GM12864 (cell line): ENCODE measurements around the gene ZNF766.

Experiments used
- DNase-seq: peaks from one replicate; pipeline ENCODE4 v3.0.0-alpha.2; 2011; ENCODE audit warnings: low read depth
- H3K4me3 ChIP-seq: 2 replicates; pipeline ENCODE4 v1.5.1; 2011; ENCODE audit warnings: mild to moderate bottlenecking, low read depth, low read length, control low read depth
- TF ChIP-seq, protein P1 (sequence below): IDR thresholded peaks from 2 replicates; pipeline ENCODE4 v1.5.1; 2011; ENCODE audit warnings: low read depth, mild to moderate bottlenecking, moderate library complexity, low read length, control low read depth, inconsistent platforms; ENCODE audit errors: missing control alignments

The ZNF766 gene

DNA sequence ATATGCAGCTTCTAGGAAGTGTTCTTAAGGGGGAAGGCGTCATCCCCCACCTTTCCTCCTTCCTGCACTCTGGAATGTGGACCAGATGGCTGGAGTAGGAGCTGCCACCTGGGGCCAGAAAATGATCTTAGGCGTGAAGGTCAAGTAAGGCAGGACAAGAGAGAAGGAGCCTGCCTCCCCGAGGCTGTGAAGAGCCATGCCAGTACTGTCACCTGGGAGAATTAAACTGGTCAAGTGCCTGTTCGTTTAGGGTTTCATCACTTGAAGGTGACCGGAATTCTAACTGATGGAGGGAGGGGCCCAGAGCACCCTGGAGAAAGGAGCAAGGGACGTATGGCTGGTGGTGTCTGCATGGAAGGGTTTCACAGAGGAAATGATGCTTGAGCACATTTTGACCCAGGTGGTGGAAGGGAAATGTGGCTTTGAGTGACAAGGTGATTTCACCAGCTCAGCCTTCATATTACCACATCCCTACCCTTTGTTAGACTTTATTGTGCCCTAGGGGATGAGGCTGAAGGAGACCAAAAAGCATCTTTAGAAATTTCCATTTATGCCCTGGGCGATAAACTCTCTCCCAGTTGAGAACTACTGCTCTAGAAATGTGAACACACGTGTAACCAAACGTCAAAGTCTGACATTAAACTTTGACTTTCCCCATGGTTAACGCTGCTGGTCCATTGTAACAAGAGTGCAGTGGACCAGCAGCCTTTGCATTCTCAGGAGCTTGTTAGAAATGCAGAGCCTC, 42.0 kb upstream of the ZNF766 start:
- TF ChIP-seq, protein P1, sequence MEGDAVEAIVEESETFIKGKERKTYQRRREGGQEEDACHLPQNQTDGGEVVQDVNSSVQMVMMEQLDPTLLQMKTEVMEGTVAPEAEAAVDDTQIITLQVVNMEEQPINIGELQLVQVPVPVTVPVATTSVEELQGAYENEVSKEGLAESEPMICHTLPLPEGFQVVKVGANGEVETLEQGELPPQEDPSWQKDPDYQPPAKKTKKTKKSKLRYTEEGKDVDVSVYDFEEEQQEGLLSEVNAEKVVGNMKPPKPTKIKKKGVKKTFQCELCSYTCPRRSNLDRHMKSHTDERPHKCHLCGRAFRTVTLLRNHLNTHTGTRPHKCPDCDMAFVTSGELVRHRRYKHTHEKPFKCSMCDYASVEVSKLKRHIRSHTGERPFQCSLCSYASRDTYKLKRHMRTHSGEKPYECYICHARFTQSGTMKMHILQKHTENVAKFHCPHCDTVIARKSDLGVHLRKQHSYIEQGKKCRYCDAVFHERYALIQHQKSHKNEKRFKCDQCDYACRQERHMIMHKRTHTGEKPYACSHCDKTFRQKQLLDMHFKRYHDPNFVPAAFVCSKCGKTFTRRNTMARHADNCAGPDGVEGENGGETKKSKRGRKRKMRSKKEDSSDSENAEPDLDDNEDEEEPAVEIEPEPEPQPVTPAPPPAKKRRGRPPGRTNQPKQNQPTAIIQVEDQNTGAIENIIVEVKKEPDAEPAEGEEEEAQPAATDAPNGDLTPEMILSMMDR, result no peak
- H3K4me3 ChIP-seq, result no peak overlapping the region
- no peak for DNase-seq

- DNase-seq, result no peak
- H3K4me3 ChIP-seq, result no peak overlapping the region
- TF ChIP-seq, protein P1, result no peak
Observed at GRCh38 chr19:52227980-52228379, 41.4 kb upstream of the ZNF766 start.

DNA sequence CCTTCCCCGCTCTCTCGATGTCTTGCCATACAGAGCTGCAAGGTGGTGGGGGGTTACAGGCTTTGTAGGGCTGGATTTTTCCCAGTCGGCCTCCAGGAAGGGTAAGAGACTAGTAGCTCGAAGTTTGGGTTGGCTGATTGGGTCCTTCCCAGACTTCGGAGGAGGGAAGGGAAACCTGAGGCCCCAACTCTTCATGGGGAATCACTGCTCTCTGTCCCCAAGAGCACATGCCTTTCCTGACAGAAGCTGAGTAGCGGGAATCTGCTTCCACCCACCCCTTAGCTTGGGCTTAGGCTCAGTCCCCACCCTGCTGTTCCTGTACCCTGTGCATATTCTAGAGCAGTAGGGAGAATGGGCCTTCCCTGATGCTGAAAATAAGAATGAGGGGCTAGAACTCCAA, 39.9 kb upstream of the ZNF766 start:
- no peak for DNase-seq
- TF ChIP-seq, protein P1, result no peak
- H3K4me3 ChIP-seq, result no peak overlapping the region

DNA sequence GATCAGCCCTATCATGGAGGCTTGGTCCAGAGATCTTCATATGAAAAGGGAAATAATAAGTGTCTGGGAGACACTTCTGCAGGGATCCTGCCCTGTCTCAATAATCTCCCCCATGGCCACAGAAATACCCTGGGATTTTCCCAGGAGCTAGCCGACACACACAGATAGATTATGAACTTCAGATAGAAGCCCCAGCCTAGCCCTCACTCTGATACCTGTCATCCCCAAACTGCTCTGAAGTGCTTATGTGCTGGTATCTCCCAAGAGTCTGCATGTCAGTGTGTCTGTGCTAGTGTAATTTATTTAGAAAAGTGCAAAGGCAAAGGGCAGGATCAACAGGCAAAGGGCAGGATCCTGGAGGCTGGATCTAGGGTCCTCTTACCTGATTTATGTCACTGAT, 38.7 kb upstream of the ZNF766 start:
- no peak overlapping the region for H3K4me3 ChIP-seq
- no peak for DNase-seq
- TF ChIP-seq, protein P1, result no peak

DNA sequence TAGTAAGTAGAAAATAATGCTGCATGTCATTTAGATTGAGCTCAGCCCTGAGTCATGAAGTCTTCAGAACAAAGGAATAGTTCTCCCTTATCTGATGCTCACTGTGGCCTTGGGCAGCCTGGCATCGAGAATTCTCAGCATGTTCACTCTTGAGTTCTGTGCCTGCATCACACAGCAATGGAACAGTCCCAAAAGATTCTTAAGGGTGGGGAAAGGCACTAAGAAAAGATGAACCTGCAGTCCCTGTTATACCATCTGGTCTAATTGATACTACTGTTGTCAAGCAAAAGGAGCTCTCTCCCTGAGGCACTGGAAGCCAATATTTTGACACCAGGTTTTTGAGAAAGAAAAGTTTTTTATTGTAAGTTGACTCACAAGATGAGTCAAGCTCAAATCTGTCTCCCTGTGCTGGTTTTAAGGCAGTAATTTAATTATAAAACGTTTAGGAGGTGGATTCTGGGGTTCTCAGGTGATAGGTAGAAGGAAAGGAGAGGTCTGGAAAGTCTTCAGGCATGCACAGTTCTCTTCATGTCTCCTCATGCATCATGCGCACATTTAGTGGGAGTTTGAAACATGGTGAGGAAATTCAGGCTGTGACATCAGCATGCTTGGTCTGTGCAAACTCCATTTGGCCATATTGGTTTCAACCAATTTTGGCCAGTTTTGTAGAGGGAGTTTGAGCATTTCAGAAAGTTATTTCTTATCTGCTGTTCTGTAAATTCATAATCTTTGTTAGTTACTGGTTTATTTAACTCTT, 38.1 kb upstream of the ZNF766 start:
- no peak overlapping the region for H3K4me3 ChIP-seq
- TF ChIP-seq, protein P1, result no peak
- DNase-seq, result no peak

DNA sequence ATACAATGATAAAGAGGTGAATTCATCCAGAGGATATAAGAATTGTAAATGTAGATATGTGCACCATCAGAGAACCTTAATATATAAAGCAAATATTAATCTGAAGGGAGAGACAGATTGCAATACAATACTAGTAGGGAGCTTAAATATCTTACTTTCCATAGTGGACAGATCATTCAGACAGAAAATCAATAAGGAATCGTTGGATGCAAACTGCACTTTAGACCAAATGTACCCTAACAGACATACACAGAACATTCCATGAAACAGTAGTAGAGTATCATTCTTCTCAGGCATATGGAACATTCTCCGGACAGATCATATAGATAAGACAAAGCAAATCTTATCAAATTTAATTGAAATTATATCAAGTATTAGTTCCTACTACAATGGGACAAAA, 35.0 kb upstream of the ZNF766 start:
- H3K4me3 ChIP-seq, result no peak overlapping the region
- TF ChIP-seq, protein P1, result no peak
- no peak for DNase-seq
